ENCODE measurements around the gene GREM2.

- TF ChIP-seq SP1 (CRISPR knock-in tag; conservative IDR thresholded peaks at IDR 0.05), result no peak
- TF ChIP-seq MAX (CRISPR knock-in tag; IDR thresholded peaks at IDR 0.05), result no peak
- no peak for TF ChIP-seq RELA (CRISPR knock-in tag; IDR thresholded peaks at IDR 0.05; ENCODE audit: borderline replicate concordance)
- no peak for TF ChIP-seq IRF2 (CRISPR knock-in tag; IDR thresholded peaks at IDR 0.05; ENCODE audit: borderline replicate concordance, low read depth)
- no peak for TF ChIP-seq FOXP4 (CRISPR knock-in tag; IDR thresholded peaks at IDR 0.05)
- no peak for TF ChIP-seq NFYB (CRISPR knock-in tag; conservative IDR thresholded peaks at IDR 0.05; ENCODE audit: low read depth)
- no peak for TF ChIP-seq ARID4B (CRISPR knock-in tag; IDR thresholded peaks at IDR 0.05; ENCODE audit: borderline replicate concordance)
Observed at GRCh38 chr1:240619906-240620621, 8.1 kb upstream of the GREM2 start.

Data from WTC11 (cell line).